HCEC 1CT (cell line): ENCODE results near the gene SGCE.

Experiments
- DNase-seq: peaks from one replicate; pipeline ENCODE4 v3.0.0-alpha.2; 2017

Gene SGCE

GRCh38 chr7:94657771-94658693, 2.1 kb upstream of the SGCE start:
- DNase-seq, result peak; percentile 90

GRCh38 chr7:94656925-94657731, 1.2 kb upstream of the SGCE start:
- DNase-seq, result peak; percentile 25

GRCh38 chr7:94656658-94656924, 658 bp upstream of the SGCE start:
- no peak for DNase-seq

- DNase-seq, result peak; percentile 61
Measured at GRCh38 chr7:94655126-94655847, 646 bp downstream of the SGCE start.

- no peak for DNase-seq
Measured at GRCh38 chr7:94654783-94655125, 1.2 kb downstream of the SGCE start.

- no peak for DNase-seq
Measured at GRCh38 chr7:94650147-94651051, 5.5 kb downstream of the SGCE start.

- no peak for DNase-seq
Measured at GRCh38 chr7:94649450-94649849, 6.5 kb downstream of the SGCE start.

- no peak for DNase-seq
Measured at GRCh38 chr7:94648731-94649130, 7.2 kb downstream of the SGCE start.

- DNase-seq, result no peak
Measured at GRCh38 chr7:94647295-94647694, 8.6 kb downstream of the SGCE start.

GRCh38 chr7:94643771-94644545, 12.0 kb downstream of the SGCE start:
- no peak for DNase-seq

- DNase-seq, result no peak
Measured at GRCh38 chr7:94642838-94643653, 12.9 kb downstream of the SGCE start.

GRCh38 chr7:94639384-94639783, 16.5 kb downstream of the SGCE start:
- no peak for DNase-seq

- DNase-seq, result no peak
Measured at GRCh38 chr7:94635687-94636086, 20.2 kb downstream of the SGCE start.

GRCh38 chr7:94634502-94634901, 21.4 kb downstream of the SGCE start:
- DNase-seq, result no peak

- no peak for DNase-seq
Measured at GRCh38 chr7:94633687-94634086, 22.2 kb downstream of the SGCE start.

GRCh38 chr7:94633014-94633341, 23.0 kb downstream of the SGCE start:
- no peak for DNase-seq

- DNase-seq, result peak; percentile 91
Measured at GRCh38 chr7:94632338-94633013, 23.5 kb downstream of the SGCE start.

GRCh38 chr7:94630855-94631254, 25.1 kb downstream of the SGCE start:
- no peak for DNase-seq

GRCh38 chr7:94623820-94624219, 32.1 kb downstream of the SGCE start:
- DNase-seq, result no peak

GRCh38 chr7:94621120-94621519, 34.8 kb downstream of the SGCE start:
- no peak for DNase-seq
